A673 (cell line): Measurements from ENCODE around the gene ZNF524. TPM values are rescaled to one million over a fixed set of nuclear protein-coding genes. Genes with fewer than 3 reads are reported as not detected.

Experiments used
- BruUV-seq: library from RNA; stranded (reverse); fragments of 400-500 nt; replicated peaks from 2 replicates; lab custom pipeline; 2021; lab: Mats Ljungman, UMichigan
- CTCF ChIA-PET: fragments of 300-600 bp; sonication (Branson Sonifier 250); formaldehyde crosslinking; loops from one replicate; lab custom pipeline; 2022; ENCODE audit warnings: antibody characterized with exemption; lab: Charles Lee
- POLR2A ChIA-PET: fragments of 300-600 bp; sonication (Branson Sonifier 250); formaldehyde crosslinking; loops from one replicate; lab custom pipeline; 2022; ENCODE audit warnings: antibody characterized with exemption; ENCODE audit not compliant: low non-redundant PET; lab: Charles Lee
- DNase-seq: peaks from one replicate; pipeline ENCODE4 v3.0.0-alpha.2; 2015; ENCODE audit warnings: low spot score
- H3K27ac ChIP-seq: fragments of 200-600 bp; sonication (generic); 2 replicates; pipeline ENCODE4 v1.5.1; 2016; ENCODE audit warnings: mixed run types, low read depth, mild to moderate bottlenecking, mixed read lengths, antibody characterized with exemption, low read length; ENCODE audit not compliant: poor library complexity, severe bottlenecking
- H3K27me3 ChIP-seq: fragments of 200-600 bp; sonication (generic); replicated peaks from 2 replicates; pipeline ENCODE4 v1.6.1; 2017; ENCODE audit warnings: mixed run types, low read depth, mild to moderate bottlenecking, mixed read lengths, antibody characterized with exemption, low read length; ENCODE audit not compliant: insufficient read depth, poor library complexity
- H3K36me3 ChIP-seq: fragments of 200-600 bp; sonication (generic); 2 replicates; pipeline ENCODE4 v1.6.1; 2016; ENCODE audit warnings: mixed run types, mild to moderate bottlenecking, mixed read lengths, antibody characterized with exemption, low read length; ENCODE audit not compliant: insufficient read depth, poor library complexity, severe bottlenecking
- H3K4me1 ChIP-seq: fragments of 200-600 bp; sonication (generic); 2 replicates; pipeline ENCODE4 v1.6.1; 2017; ENCODE audit warnings: mixed run types, mild to moderate bottlenecking, mixed read lengths, antibody characterized with exemption, low read length; ENCODE audit not compliant: insufficient read depth, poor library complexity, severe bottlenecking
- H3K4me3 ChIP-seq: fragments of 200-600 bp; sonication (generic); 2 replicates; pipeline ENCODE4 v1.5.1; 2016; ENCODE audit warnings: low read depth, mixed run types, mild to moderate bottlenecking, mixed read lengths, low read length; ENCODE audit not compliant: poor library complexity, severe bottlenecking
- H3K9me3 ChIP-seq: fragments of 200-600 bp; sonication (generic); 2 replicates; pipeline ENCODE4 v1.6.1; 2016; ENCODE audit warnings: mixed run types, low read depth, mild to moderate bottlenecking, mixed read lengths, antibody characterized with exemption, low read length; ENCODE audit not compliant: poor library complexity, severe bottlenecking
- EZH2 ChIP-seq: fragments of 200-600 bp; sonication (generic); IDR thresholded peaks from 2 replicates; pipeline ENCODE4 v1.6.1; 2017; ENCODE audit warnings: borderline replicate concordance, low read depth, mild to moderate bottlenecking, mixed read lengths, antibody characterized with exemption, low read length; ENCODE audit not compliant: poor library complexity, severe bottlenecking
- intact Hi-C: fragments of 100-400 bp; cut with micrococcal nuclease; formaldehyde crosslinking; loops from one replicate; pipeline ENCODE4 v1.10.0; 2022; ENCODE audit not compliant: unreplicated experiment
- total RNA-seq: library from RNA; stranded (reverse); gene quantifications from 2 replicates; pipeline ENCODE4 v1.2.3, GENCODE V29; 2021
- TF ChIP-seq, protein P1 (sequence below): fragments of 300-800, 200-600 bp; sonication (generic); conservative IDR thresholded peaks from 2 replicates; pipeline ENCODE4 v1.5.1; 2017; ENCODE audit warnings: low read depth, mild to moderate bottlenecking, antibody characterized with exemption, low read length, moderate library complexity, mixed read lengths

Gene ZNF524
- total RNA-seq, 1 experiment from 2014 or later, result 7.5 TPM

DNA sequence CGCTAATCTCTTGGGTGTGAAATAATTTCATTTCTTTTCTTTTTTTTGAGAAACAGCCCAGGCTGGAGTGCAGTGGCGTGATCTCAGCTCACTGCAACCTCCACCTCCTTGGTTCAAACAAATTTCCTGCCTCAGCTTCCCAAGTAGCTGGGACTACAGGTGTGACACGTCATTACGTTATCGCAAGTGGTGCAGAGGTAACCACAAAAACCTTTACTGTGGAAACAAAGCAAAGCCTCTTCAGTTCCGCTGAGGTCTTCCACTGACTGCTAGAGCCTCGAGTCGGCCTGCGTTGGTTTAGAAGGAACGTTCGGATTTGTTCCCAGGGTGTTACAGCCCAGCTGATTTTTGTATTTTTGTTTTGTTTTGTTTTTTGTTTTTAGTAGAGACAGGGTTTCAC is 26.3 kb downstream of the ZNF524 start:
- POLR2A ChIA-PET, result no interaction called here

DNA sequence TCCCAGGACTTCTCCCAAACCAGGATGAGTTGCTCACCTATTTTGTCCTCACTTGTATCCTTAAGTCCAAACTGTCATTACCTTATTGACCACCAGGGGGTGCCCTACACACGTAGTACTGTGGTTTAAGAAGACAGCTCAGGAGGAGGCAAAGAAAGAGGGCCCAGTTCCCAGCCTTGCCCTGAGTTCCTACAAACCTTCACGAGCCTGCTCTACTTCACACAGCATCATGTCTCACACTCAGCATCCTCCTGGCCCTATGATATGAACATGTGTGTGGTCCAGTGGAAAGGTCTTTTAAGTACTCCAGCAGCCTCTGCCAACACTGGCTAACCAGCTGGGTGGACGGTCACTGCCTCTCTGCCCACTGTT is 32.4 kb downstream of the ZNF524 start:
- no peaks in the 10 kb centered on the region for H3K9me3 ChIP-seq
- no peaks in the 10 kb centered on the region for H3K36me3 ChIP-seq
- CTCF ChIA-PET, result interaction anchor here (0.5 to 2.2 kb wide), 14 partner anchors 8 to 491 kb away, joined by 3 to 21 read pairs (median 5); partner anchors contain the start of genes FIZ1, U2AF2, ZNF628 and ZNF784
- intact Hi-C loops, result loop anchor here (2.0 to 5.0 kb wide), 2 partner anchors 176 to 490 kb away; no protein-coding TSS in a partner anchor
- peak; percentile 94 for DNase-seq
- no peaks in the 10 kb centered on the region for H3K27me3 ChIP-seq
- POLR2A ChIA-PET, result interaction anchor here (0.6 kb wide), 1 partner anchor 28 kb away, joined by 6 read pairs; no protein-coding TSS in a partner anchor
- no peak overlapping the region for H3K27ac ChIP-seq
- TF ChIP-seq, protein P1, sequence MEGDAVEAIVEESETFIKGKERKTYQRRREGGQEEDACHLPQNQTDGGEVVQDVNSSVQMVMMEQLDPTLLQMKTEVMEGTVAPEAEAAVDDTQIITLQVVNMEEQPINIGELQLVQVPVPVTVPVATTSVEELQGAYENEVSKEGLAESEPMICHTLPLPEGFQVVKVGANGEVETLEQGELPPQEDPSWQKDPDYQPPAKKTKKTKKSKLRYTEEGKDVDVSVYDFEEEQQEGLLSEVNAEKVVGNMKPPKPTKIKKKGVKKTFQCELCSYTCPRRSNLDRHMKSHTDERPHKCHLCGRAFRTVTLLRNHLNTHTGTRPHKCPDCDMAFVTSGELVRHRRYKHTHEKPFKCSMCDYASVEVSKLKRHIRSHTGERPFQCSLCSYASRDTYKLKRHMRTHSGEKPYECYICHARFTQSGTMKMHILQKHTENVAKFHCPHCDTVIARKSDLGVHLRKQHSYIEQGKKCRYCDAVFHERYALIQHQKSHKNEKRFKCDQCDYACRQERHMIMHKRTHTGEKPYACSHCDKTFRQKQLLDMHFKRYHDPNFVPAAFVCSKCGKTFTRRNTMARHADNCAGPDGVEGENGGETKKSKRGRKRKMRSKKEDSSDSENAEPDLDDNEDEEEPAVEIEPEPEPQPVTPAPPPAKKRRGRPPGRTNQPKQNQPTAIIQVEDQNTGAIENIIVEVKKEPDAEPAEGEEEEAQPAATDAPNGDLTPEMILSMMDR, result peak; percentile 80
- no peak for TF ChIP-seq EZH2
- BruUV-seq, result no TSS peak
- no peak overlapping the region for H3K4me3 ChIP-seq
- H3K4me1 ChIP-seq, result peaks cover 14% of the 10 kb centered on the region

More for the DNA sequence above, 26.3 kb downstream of the ZNF524 start:
- no peaks in the 10 kb centered on the region for H3K36me3 ChIP-seq
- CTCF ChIA-PET, result no interaction called here
- H3K4me3 ChIP-seq, result no peak overlapping the region
- intact Hi-C loops, result no loop called here
- no peak for TF ChIP-seq EZH2
- TF ChIP-seq, protein P1, result no peak
- H3K9me3 ChIP-seq, result no peaks in the 10 kb centered on the region
- H3K27ac ChIP-seq, result no peak overlapping the region
- peaks cover 5% of the 10 kb centered on the region for H3K4me1 ChIP-seq
- BruUV-seq, result no TSS peak
- H3K27me3 ChIP-seq, result no peaks in the 10 kb centered on the region
- DNase-seq, result no peak

DNA sequence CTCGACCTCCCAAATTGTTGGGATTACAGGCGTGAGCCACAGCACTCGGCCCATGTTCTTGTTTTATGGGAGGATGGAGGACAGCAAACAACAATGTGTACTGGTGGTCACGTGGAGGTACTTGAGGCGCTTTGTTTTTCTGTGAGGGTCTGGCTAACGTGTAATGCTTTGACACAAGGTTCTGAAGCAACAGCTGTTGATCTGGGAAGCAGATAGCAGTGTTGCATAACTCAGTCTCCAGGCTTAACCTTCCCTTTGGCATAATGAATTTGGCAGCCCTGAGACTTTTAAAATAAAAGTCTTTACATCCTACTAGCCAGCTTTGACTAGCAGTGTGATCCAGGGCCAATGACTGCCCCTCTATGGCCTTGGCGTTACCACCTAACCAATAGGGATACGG is 33.8 kb downstream of the ZNF524 start:
- H3K27ac ChIP-seq, result peak overlapping the region; percentile 87
- H3K4me1 ChIP-seq, result peaks cover 14% of the 10 kb centered on the region
- CTCF ChIA-PET, result interaction anchor here (0.7 to 1.5 kb wide), 3 partner anchors 9 to 71 kb away, joined by 3 to 13 read pairs (median 5); partner anchors contain the start of gene ZNF784
- H3K27me3 ChIP-seq, result no peaks in the 10 kb centered on the region
- no TSS peak for BruUV-seq
- intact Hi-C loops, result loop anchor here (2.0 to 5.0 kb wide), 2 partner anchors 175 to 492 kb away; no protein-coding TSS in a partner anchor
- H3K36me3 ChIP-seq, result no peaks in the 10 kb centered on the region
- no peaks in the 10 kb centered on the region for H3K9me3 ChIP-seq
- no peak overlapping the region for H3K4me3 ChIP-seq
- TF ChIP-seq, protein P1, result no peak
- no peak for TF ChIP-seq EZH2
- POLR2A ChIA-PET, result no interaction called here
- DNase-seq, result no peak
